ENCODE results near the gene PDIK1L. TPM values are rescaled to one million over a fixed set of nuclear protein-coding genes. Genes with fewer than 3 reads are reported as not detected.
"Not testable (repeated sequence)": the region's sequence is repeated elsewhere in the genome, so short reads cannot be mapped to it uniquely, and the experiment has no call there.

Gene PDIK1L
- polyA plus RNA-seq, 1 donor from 2014 or later, result 44.9 TPM

DNA sequence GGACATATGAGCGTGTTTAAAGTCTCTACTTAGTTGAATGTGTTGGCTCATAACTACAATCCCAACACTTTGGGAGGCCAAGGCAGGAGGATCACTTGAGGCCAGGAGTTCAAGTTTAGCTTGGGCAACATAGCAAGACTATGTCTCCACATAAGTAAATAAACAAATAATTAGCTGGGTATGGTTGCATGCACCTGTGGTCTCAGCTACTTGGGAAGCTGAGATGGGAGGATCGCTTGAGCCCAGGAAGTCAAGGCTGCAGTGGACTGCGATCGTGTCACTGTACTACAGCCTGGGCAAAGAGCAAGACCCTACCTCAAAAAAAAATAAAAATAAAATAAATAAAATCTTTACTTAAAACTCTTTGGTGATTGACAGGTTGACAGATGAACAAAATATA lies 13.0 kb upstream of the PDIK1L start:
- TF ChIP-seq MXI1 (conservative IDR thresholded peaks at IDR 0.05; ENCODE audit: poor library complexity, severe bottlenecking), result no peak
- TF ChIP-seq, protein P1, sequence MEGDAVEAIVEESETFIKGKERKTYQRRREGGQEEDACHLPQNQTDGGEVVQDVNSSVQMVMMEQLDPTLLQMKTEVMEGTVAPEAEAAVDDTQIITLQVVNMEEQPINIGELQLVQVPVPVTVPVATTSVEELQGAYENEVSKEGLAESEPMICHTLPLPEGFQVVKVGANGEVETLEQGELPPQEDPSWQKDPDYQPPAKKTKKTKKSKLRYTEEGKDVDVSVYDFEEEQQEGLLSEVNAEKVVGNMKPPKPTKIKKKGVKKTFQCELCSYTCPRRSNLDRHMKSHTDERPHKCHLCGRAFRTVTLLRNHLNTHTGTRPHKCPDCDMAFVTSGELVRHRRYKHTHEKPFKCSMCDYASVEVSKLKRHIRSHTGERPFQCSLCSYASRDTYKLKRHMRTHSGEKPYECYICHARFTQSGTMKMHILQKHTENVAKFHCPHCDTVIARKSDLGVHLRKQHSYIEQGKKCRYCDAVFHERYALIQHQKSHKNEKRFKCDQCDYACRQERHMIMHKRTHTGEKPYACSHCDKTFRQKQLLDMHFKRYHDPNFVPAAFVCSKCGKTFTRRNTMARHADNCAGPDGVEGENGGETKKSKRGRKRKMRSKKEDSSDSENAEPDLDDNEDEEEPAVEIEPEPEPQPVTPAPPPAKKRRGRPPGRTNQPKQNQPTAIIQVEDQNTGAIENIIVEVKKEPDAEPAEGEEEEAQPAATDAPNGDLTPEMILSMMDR (IDR thresholded peaks at IDR 0.05; ENCODE audit: poor library complexity, severe bottlenecking), result no peak
- no peak for TF ChIP-seq RAD21 (conservative IDR thresholded peaks at IDR 0.05)
- no peak for TF ChIP-seq SMC3 (conservative IDR thresholded peaks at IDR 0.05; ENCODE audit: poor library complexity)
- no peak for TF ChIP-seq TAF1 (IDR thresholded peaks at IDR 0.05; ENCODE audit: low read depth)
- no peak for TF ChIP-seq EP300 (conservative IDR thresholded peaks at IDR 0.05; ENCODE audit: poor library complexity, severe bottlenecking)
- TF ChIP-seq POLR2AphosphoS5 (IDR thresholded peaks at IDR 0.05), result no peak
- TF ChIP-seq EZH2 (IDR thresholded peaks at IDR 0.05; ENCODE audit: borderline replicate concordance, insufficient read depth, low read length, poor library complexity, severe bottlenecking), result no peak
- TF ChIP-seq, protein P2, sequence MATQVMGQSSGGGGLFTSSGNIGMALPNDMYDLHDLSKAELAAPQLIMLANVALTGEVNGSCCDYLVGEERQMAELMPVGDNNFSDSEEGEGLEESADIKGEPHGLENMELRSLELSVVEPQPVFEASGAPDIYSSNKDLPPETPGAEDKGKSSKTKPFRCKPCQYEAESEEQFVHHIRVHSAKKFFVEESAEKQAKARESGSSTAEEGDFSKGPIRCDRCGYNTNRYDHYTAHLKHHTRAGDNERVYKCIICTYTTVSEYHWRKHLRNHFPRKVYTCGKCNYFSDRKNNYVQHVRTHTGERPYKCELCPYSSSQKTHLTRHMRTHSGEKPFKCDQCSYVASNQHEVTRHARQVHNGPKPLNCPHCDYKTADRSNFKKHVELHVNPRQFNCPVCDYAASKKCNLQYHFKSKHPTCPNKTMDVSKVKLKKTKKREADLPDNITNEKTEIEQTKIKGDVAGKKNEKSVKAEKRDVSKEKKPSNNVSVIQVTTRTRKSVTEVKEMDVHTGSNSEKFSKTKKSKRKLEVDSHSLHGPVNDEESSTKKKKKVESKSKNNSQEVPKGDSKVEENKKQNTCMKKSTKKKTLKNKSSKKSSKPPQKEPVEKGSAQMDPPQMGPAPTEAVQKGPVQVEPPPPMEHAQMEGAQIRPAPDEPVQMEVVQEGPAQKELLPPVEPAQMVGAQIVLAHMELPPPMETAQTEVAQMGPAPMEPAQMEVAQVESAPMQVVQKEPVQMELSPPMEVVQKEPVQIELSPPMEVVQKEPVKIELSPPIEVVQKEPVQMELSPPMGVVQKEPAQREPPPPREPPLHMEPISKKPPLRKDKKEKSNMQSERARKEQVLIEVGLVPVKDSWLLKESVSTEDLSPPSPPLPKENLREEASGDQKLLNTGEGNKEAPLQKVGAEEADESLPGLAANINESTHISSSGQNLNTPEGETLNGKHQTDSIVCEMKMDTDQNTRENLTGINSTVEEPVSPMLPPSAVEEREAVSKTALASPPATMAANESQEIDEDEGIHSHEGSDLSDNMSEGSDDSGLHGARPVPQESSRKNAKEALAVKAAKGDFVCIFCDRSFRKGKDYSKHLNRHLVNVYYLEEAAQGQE (IDR thresholded peaks at IDR 0.05; ENCODE audit: borderline replicate concordance), result no peak
- Histone ChIP-seq H3F3A (ENCODE audit: insufficient read depth, low read length, poor library complexity, severe bottlenecking) (no peaks in the 10 kb centered on the region), H3K4me3 (ENCODE audit: low read length) (no peak overlapping the region), H3K9me2 (ENCODE audit: insufficient read depth, low read length) (no peaks in the 10 kb centered on the region), H3K9me3 (ENCODE audit: low read length) (no peaks in the 10 kb centered on the region), H4K20me1 (ENCODE audit: insufficient read depth) (no peaks in the 10 kb centered on the region), H3K27ac (ENCODE audit: low read length) (no peak overlapping the region), H3K4me2 (ENCODE audit: low read length) (no peak overlapping the region), H3K27me3 (ENCODE audit: insufficient read depth, low read depth, low read length) (no peaks in the 10 kb centered on the region), H3K79me2 (replicated peaks; ENCODE audit: insufficient read depth, low read length) (no peaks in the 10 kb centered on the region), H3K36me3 (ENCODE audit: insufficient read depth, low read length) (no peaks in the 10 kb centered on the region), H3K9ac (ENCODE audit: low read length) (no peak overlapping the region), H2AFZ (ENCODE audit: low read depth, low read length) (no peak overlapping the region)

DNA sequence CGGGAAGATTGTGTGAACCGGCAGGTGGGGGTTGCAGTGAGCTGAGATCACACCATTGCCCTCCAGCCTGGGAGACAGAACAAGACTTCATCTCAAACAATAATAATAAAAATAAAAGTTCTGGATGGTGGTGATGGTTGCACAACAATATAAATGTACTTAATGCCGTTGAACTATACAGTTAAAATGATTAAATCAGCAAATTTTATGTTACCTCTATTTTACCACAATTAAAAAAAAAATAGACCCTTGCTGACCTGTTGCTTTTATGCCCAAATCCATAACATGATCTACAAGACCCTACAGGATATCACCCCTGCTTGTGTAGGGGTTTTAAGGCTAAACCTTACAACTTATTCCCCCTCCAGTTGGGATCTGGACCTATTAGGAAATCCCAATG lies 11.8 kb upstream of the PDIK1L start:
- Histone ChIP-seq H3K27ac (ENCODE audit: low read length) (no peak overlapping the region), H2AFZ (ENCODE audit: low read depth, low read length) (no peak overlapping the region), H3K9me3 (ENCODE audit: low read length) (no peaks in the 10 kb centered on the region), H3K36me3 (ENCODE audit: insufficient read depth, low read length) (no peaks in the 10 kb centered on the region), H3K4me2 (ENCODE audit: low read length) (no peak overlapping the region), H3K9me2 (ENCODE audit: insufficient read depth, low read length) (no peaks in the 10 kb centered on the region), H4K20me1 (ENCODE audit: insufficient read depth) (no peaks in the 10 kb centered on the region), H3K4me3 (ENCODE audit: low read length) (no peak overlapping the region), H3K27me3 (ENCODE audit: insufficient read depth, low read depth, low read length) (no peaks in the 10 kb centered on the region), H3K79me2 (replicated peaks; ENCODE audit: insufficient read depth, low read length) (no peaks in the 10 kb centered on the region), H3K9ac (ENCODE audit: low read length) (no peak overlapping the region), H3F3A (ENCODE audit: insufficient read depth, low read length, poor library complexity, severe bottlenecking) (no peaks in the 10 kb centered on the region)
- TF ChIP-seq RAD21 (conservative IDR thresholded peaks at IDR 0.05) (no peak), MXI1 (conservative IDR thresholded peaks at IDR 0.05; ENCODE audit: poor library complexity, severe bottlenecking) (no peak), EP300 (conservative IDR thresholded peaks at IDR 0.05; ENCODE audit: poor library complexity, severe bottlenecking) (no peak), EZH2 (IDR thresholded peaks at IDR 0.05; ENCODE audit: borderline replicate concordance, insufficient read depth, low read length, poor library complexity, severe bottlenecking) (no peak), TAF1 (IDR thresholded peaks at IDR 0.05; ENCODE audit: low read depth) (no peak), SMC3 (conservative IDR thresholded peaks at IDR 0.05; ENCODE audit: poor library complexity) (no peak), POLR2AphosphoS5 (IDR thresholded peaks at IDR 0.05) (no peak)
- TF ChIP-seq, protein P2 (IDR thresholded peaks at IDR 0.05; ENCODE audit: borderline replicate concordance), result no peak
- TF ChIP-seq, protein P1 (IDR thresholded peaks at IDR 0.05; ENCODE audit: poor library complexity, severe bottlenecking), result no peak

DNA sequence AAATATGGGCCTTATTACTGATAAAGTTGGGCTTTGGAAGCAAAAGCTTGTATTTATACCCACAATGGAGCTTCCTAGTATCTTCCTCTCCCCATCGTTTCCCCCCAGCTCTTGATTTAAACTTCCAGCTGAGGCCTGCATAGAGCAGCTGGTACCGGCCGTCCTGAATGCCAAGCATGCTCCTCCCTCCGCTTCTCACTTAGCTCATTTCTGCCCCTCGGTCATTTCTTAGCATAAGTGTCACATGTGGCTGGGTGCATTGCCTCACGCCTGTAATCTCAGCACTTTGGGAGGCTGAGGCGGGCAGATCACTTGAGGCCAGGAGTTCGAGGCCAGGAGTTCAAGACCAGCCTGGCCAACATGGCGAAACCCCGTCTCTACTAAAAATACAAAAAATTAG lies 11.4 kb upstream of the PDIK1L start:
- not testable (repeated sequence) for H2AFZ ChIP-seq (ENCODE audit: low read depth, low read length); H4K20me1 ChIP-seq (ENCODE audit: insufficient read depth); H3K9me2 ChIP-seq (ENCODE audit: insufficient read depth, low read length); H3K4me3 ChIP-seq (ENCODE audit: low read length); H3F3A ChIP-seq (ENCODE audit: insufficient read depth, low read length, poor library complexity, severe bottlenecking); H3K36me3 ChIP-seq (ENCODE audit: insufficient read depth, low read length); H3K27me3 ChIP-seq (ENCODE audit: insufficient read depth, low read depth, low read length); H3K27ac ChIP-seq (ENCODE audit: low read length); H3K79me2 ChIP-seq (replicated peaks; ENCODE audit: insufficient read depth, low read length); H3K4me2 ChIP-seq (ENCODE audit: low read length); H3K9me3 ChIP-seq (ENCODE audit: low read length); H3K9ac ChIP-seq (ENCODE audit: low read length)
